Measurements from ENCODE around the gene ZNF605.
"Not testable (repeated sequence)": the region's sequence is repeated elsewhere in the genome, so short reads cannot be mapped to it uniquely, and the experiment has no call there.

Gene ZNF605

DNA sequence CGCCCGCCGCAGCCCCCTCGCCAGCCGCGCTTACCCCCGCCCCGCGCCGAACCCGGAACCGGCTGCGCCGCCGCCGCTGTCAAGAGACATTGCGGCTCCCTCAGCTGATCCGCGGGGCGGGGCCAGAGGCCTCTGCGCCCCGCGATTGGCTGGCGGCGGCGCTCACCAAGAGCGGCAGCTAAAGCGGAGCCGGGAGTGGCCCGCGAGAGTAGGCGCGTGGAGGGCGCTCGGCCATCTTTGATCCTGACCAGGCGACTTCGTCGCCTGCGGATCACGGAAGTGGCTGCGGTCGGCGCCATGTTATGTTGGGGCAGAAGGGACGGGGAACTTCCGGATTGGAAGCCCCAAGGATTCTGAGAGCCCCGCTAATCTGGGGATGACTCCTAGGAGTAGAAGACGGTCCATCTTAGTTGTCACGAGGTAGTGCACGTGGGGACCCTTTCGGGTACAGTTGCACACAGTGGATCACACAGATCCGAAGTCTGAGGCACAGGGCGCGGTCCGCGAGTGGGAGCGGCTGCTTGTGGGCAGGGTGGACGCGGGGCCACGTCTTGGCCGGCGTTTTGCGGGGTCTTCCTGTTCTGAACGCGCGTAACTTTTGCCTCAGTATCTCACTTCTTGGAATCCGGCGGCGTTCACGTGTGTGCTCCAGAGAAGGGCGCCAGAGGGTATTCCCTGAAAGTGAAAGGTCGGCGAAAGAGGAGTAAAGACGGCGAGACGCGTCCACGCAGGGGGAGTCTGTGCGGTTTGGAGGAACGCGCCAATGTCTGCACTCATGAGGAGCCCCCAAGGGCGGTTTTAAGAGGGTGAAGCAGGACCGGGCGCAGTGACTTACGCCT, 68.4 kb downstream of the ZNF605 start, which contains the start of gene CHFR:
CHFR (minus strand) TSS at position 93 of the 839 bp plus-strand sequence. CDS start 277 bp downstream, outside the sequence.
- FAIRE-seq (no peak), DNase-seq (ENCODE audit: insufficient read length, low spot score) (peak; percentile 80)
- no peak for TF ChIP-seq CTCF (IDR thresholded peaks at IDR 0.05; ENCODE audit: insufficient read depth, missing control alignments)

GRCh38 chr12:132886529-132887477, 69.3 kb downstream of the ZNF605 start:
- DNase-seq (ENCODE audit: insufficient read length, low spot score), result no peak
- no peak for FAIRE-seq
- no peak for TF ChIP-seq CTCF (IDR thresholded peaks at IDR 0.05; ENCODE audit: insufficient read depth, missing control alignments)

GRCh38 chr12:132881818-132882217, 74.3 kb downstream of the ZNF605 start:
- FAIRE-seq, result no peak
- TF ChIP-seq CTCF (IDR thresholded peaks at IDR 0.05; ENCODE audit: insufficient read depth, missing control alignments), result no peak
- DNase-seq (ENCODE audit: insufficient read length, low spot score), result no peak

- not testable (repeated sequence) for DNase-seq (ENCODE audit: insufficient read length, low spot score); FAIRE-seq
Observed at GRCh38 chr12:132874620-132875019, 81.5 kb downstream of the ZNF605 start.

DNA sequence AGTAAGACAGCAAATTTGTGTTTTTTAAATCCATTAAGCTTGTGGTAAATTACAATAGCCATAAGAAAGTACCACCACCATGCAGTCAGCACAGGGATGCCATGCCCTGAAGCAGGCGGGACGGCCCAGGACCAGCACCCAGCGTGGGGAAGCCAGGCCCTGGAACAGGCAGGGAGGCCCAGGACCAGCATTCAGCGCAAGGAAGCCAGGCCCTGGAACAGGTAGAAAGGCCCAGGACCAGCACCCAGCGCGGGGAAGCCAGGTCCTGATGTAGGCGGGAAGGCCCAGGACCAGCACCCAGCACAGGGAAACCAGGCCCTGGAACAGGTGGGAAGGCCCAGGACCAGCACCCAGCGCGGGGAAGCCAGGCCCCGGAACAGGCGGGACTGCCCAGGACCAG, 81.9 kb downstream of the ZNF605 start:
- TF ChIP-seq CTCF (IDR thresholded peaks at IDR 0.05; ENCODE audit: insufficient read depth, missing control alignments), result no peak
- DNase-seq (ENCODE audit: insufficient read length, low spot score), result no peak
- no peak for FAIRE-seq

- no peak for DNase-seq (ENCODE audit: insufficient read length, low spot score)
- no peak for TF ChIP-seq CTCF (IDR thresholded peaks at IDR 0.05; ENCODE audit: insufficient read depth, missing control alignments)
- FAIRE-seq, result no peak
Observed at GRCh38 chr12:132873724-132874123, 82.4 kb downstream of the ZNF605 start.

- FAIRE-seq, result no peak
- TF ChIP-seq CTCF (IDR thresholded peaks at IDR 0.05; ENCODE audit: insufficient read depth, missing control alignments), result no peak
Observed at GRCh38 chr12:132872975-132873421, 83.1 kb downstream of the ZNF605 start.

More at GRCh38 chr12:132872975-132873421, 83.1 kb downstream of the ZNF605 start:
- no peak for DNase-seq (ENCODE audit: insufficient read length, low spot score)

Data from D721Med (cell line).